ENCODE measurements around the gene FOXO6. TPM values are rescaled to one million over a fixed set of nuclear protein-coding genes. Genes with fewer than 3 reads are reported as not detected.

The FOXO6 gene
- polyA plus RNA-seq, 1 of the 3 experiments (the other 2 are of a cell fraction), result 0.35 TPM

GRCh38 chr1:41318135-41318534, 43.1 kb upstream of the FOXO6 start:
- no peaks in the 10 kb centered on the region for H3K27me3 ChIP-seq (ENCODE audit: insufficient read depth)
- WGBS (ENCODE audit: low lambda C conversion rate), result 89% methylated on average over 1 of the region's 1 CpG
- no peaks in the 10 kb centered on the region for H3K36me3 ChIP-seq (replicated peaks in 1 of 2; ENCODE audit: control insufficient read depth in 1 of 2, insufficient read depth in 2 of 2, low read length in 1 of 2)
- H2AFZ ChIP-seq (ENCODE audit: low read depth), result no peak overlapping the region
- H3K27ac ChIP-seq (ENCODE audit: low read depth in 2 of 2, low read length in 1 of 2), result no peak overlapping the region
- TF ChIP-seq EP300 (IDR thresholded peaks at IDR 0.05; ENCODE audit: borderline replicate concordance in 1 of 2, low read depth in 1 of 2, low read length in 1 of 2) (no peak), IRF3 (IDR thresholded peaks at IDR 0.05; ENCODE audit: low read depth, low read length) (no peak), YY1 (IDR thresholded peaks at IDR 0.05; ENCODE audit: low read depth) (no peak), TAF1 (IDR thresholded peaks at IDR 0.05; ENCODE audit: borderline replicate concordance, low read depth, low read length) (no peak), JUND (IDR thresholded peaks at IDR 0.05) (no peak), ELF1 (IDR thresholded peaks at IDR 0.05) (no peak), PBX3 (IDR thresholded peaks at IDR 0.05) (no peak), NRF1 (IDR thresholded peaks at IDR 0.05; ENCODE audit: low read depth, low read length) (no peak)
- H3K4me3 ChIP-seq (ENCODE audit: low read depth in 2 of 2, low read length in 1 of 2), result no peak overlapping the region
- no peak for DNase-seq
- H3K9me2 ChIP-seq, result no peaks in the 10 kb centered on the region
- no peaks in the 10 kb centered on the region for H3K79me2 ChIP-seq (ENCODE audit: insufficient read depth)
- no peak overlapping the region for H3K9ac ChIP-seq
- ChIA-PET CTCF (interaction anchor here (1.1 to 8.9 kb wide), 4 partner anchors 29 to 198 kb away, joined by 4 to 109 read pairs (median 5); no protein-coding TSS in a partner anchor), POLR2A (no interaction called here)
- H3K9me3 ChIP-seq, result no peaks in the 10 kb centered on the region
- H3K4me1 ChIP-seq (ENCODE audit: control insufficient read depth in 1 of 2, insufficient read depth in 2 of 2, low read depth in 1 of 2, low read length in 1 of 2), result peaks cover 0 to 17% of the 10 kb centered on the region in 2 experiments; a peak in 1 of 4 replicates
- no peaks in the 10 kb centered on the region for H3F3A ChIP-seq (replicated peaks; ENCODE audit: insufficient read depth)
- H4K20me1 ChIP-seq (ENCODE audit: insufficient read depth), result no peaks in the 10 kb centered on the region
- H3K4me2 ChIP-seq, result no peak overlapping the region

- ChIA-PET POLR2A (no interaction called here), CTCF (interaction anchor here (1.0 to 8.9 kb wide), 6 partner anchors 28 to 197 kb away, joined by 4 to 109 read pairs (median 5); no protein-coding TSS in a partner anchor)
- Histone ChIP-seq H3K9ac (no peak overlapping the region), H4K20me1 (ENCODE audit: insufficient read depth) (no peaks in the 10 kb centered on the region), H3K27me3 (ENCODE audit: insufficient read depth) (no peaks in the 10 kb centered on the region), H3K4me2 (no peak overlapping the region), H3K79me2 (ENCODE audit: insufficient read depth) (no peaks in the 10 kb centered on the region), H3K9me2 (no peaks in the 10 kb centered on the region), H3K36me3 (replicated peaks in 1 of 2; ENCODE audit: control insufficient read depth in 1 of 2, insufficient read depth in 2 of 2, low read length in 1 of 2) (no peaks in the 10 kb centered on the region), H2AFZ (ENCODE audit: low read depth) (no peak overlapping the region), H3F3A (replicated peaks; ENCODE audit: insufficient read depth) (no peaks in the 10 kb centered on the region), H3K4me3 (ENCODE audit: low read depth in 2 of 2, low read length in 1 of 2) (no peak overlapping the region), H3K27ac (ENCODE audit: low read depth in 2 of 2, low read length in 1 of 2) (no peak overlapping the region), H3K4me1 (ENCODE audit: control insufficient read depth in 1 of 2, insufficient read depth in 2 of 2, low read depth in 1 of 2, low read length in 1 of 2) (peaks cover 0 to 17% of the 10 kb centered on the region in 2 experiments; a peak in 1 of 4 replicates), H3K9me3 (no peaks in the 10 kb centered on the region)
- no peak for DNase-seq
- WGBS (ENCODE audit: low lambda C conversion rate), result 97% methylated on average over 2 of the region's 2 CpGs
- TF ChIP-seq ZBTB33 (IDR thresholded peaks at IDR 0.05; ENCODE audit: borderline replicate concordance, low read depth), result no peak
- no peak for TF ChIP-seq NFIC (IDR thresholded peaks at IDR 0.05; ENCODE audit: borderline replicate concordance)
- no peak for TF ChIP-seq MEF2A (IDR thresholded peaks at IDR 0.05; ENCODE audit: borderline replicate concordance, low read depth)
- TF ChIP-seq FOXJ3 (CRISPR knock-in tag; IDR thresholded peaks at IDR 0.05), result no peak
- no peak for TF ChIP-seq RFX5 (IDR thresholded peaks at IDR 0.05; ENCODE audit: low read length)
- TF ChIP-seq RAD21 (IDR thresholded peaks at IDR 0.05; ENCODE audit: low read length), result no peak
- TF ChIP-seq USF1 (IDR thresholded peaks at IDR 0.05; ENCODE audit: borderline replicate concordance, low read depth), result no peak
- TF ChIP-seq NRF1 (IDR thresholded peaks at IDR 0.05; ENCODE audit: low read depth, low read length), result no peak
- TF ChIP-seq EZH2phosphoT487 (IDR thresholded peaks at IDR 0.05; ENCODE audit: borderline replicate concordance, low read depth), result no peak
- TF ChIP-seq TAF1 (IDR thresholded peaks at IDR 0.05; ENCODE audit: borderline replicate concordance, low read depth, low read length), result no peak
- TF ChIP-seq POLR2AphosphoS5 (IDR thresholded peaks at IDR 0.05; ENCODE audit: low read depth, low read length), result no peak
- no peak for TF ChIP-seq SIN3A (IDR thresholded peaks at IDR 0.05; ENCODE audit: borderline replicate concordance, low read depth, low read length)
- TF ChIP-seq CTCF (IDR thresholded peaks at IDR 0.05), result no peak
- TF ChIP-seq JUND (IDR thresholded peaks at IDR 0.05), result no peak
- no peak for TF ChIP-seq ELF1 (IDR thresholded peaks at IDR 0.05)
- TF ChIP-seq GATA2 (CRISPR knock-in tag; IDR thresholded peaks at IDR 0.05), result no peak
- no peak for TF ChIP-seq TEAD4 (IDR thresholded peaks at IDR 0.05; ENCODE audit: borderline replicate concordance, insufficient read depth)
These were observed 42.0 kb upstream of the FOXO6 start for GRCh38 chr1:41319106-41319755.
